Endothelial cell of umbilical vein (primary cell): ENCODE results near the gene HOXC5.

Experiments
- FOS ChIP-seq: IDR thresholded peaks from 2 replicates; pipeline ENCODE4 v1.6.1; 2011; ENCODE audit warnings: mild to moderate bottlenecking, low read length, moderate library complexity, borderline replicate concordance; ENCODE audit not compliant: insufficient read depth
- JUN ChIP-seq: IDR thresholded peaks from 2 replicates; pipeline ENCODE4 v1.6.1; 2011; ENCODE audit warnings: borderline replicate concordance, low read depth; ENCODE audit not compliant: insufficient read length, insufficient read depth
- POLR2A ChIP-seq: IDR thresholded peaks from 2 replicates; pipeline ENCODE4 v1.6.1; 2012; ENCODE audit warnings: low read depth, mild to moderate bottlenecking, control low read depth, low read length
- TF ChIP-seq, protein P1 (sequence below), 2 donors: IDR thresholded peaks; 1 replicate in 1 of 2; 2 replicates in 1 of 2; pipeline ENCODE4 v1.5.1; 2011; ENCODE audit warnings: low read length in 2 of 2, mild to moderate bottlenecking in 2 of 2, moderate library complexity in 2 of 2, control low read depth in 1 of 2, inconsistent platforms in 1 of 2, low read depth in 1 of 2; ENCODE audit not compliant: insufficient read depth in 1 of 2; ENCODE audit errors: extremely low read depth in 1 of 2

- TF ChIP-seq, protein P1, sequence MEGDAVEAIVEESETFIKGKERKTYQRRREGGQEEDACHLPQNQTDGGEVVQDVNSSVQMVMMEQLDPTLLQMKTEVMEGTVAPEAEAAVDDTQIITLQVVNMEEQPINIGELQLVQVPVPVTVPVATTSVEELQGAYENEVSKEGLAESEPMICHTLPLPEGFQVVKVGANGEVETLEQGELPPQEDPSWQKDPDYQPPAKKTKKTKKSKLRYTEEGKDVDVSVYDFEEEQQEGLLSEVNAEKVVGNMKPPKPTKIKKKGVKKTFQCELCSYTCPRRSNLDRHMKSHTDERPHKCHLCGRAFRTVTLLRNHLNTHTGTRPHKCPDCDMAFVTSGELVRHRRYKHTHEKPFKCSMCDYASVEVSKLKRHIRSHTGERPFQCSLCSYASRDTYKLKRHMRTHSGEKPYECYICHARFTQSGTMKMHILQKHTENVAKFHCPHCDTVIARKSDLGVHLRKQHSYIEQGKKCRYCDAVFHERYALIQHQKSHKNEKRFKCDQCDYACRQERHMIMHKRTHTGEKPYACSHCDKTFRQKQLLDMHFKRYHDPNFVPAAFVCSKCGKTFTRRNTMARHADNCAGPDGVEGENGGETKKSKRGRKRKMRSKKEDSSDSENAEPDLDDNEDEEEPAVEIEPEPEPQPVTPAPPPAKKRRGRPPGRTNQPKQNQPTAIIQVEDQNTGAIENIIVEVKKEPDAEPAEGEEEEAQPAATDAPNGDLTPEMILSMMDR (IDR thresholded peaks at IDR 0.05; ENCODE audit: extremely low read depth in 1 of 2, insufficient read depth in 1 of 2, low read depth in 1 of 2, low read length in 2 of 2) = no peak
- no peak for TF ChIP-seq JUN
- no peak for TF ChIP-seq POLR2A
- no peak for TF ChIP-seq FOS
Measured at GRCh38 chr12:54027442-54027786, 5.4 kb upstream of the HOXC5 start.
